Measurements from ENCODE around the gene RHBDL1. TPM values are rescaled to one million over a fixed set of nuclear protein-coding genes. Genes with fewer than 3 reads are reported as not detected.
"Not testable (repeated sequence)": the region's sequence is repeated elsewhere in the genome, so short reads cannot be mapped to it uniquely, and the experiment has no call there.

The RHBDL1 gene
- total and polyA plus RNA-seq, 2 experiments from 2014 or later = 3.4 to 4.2 TPM

DNA sequence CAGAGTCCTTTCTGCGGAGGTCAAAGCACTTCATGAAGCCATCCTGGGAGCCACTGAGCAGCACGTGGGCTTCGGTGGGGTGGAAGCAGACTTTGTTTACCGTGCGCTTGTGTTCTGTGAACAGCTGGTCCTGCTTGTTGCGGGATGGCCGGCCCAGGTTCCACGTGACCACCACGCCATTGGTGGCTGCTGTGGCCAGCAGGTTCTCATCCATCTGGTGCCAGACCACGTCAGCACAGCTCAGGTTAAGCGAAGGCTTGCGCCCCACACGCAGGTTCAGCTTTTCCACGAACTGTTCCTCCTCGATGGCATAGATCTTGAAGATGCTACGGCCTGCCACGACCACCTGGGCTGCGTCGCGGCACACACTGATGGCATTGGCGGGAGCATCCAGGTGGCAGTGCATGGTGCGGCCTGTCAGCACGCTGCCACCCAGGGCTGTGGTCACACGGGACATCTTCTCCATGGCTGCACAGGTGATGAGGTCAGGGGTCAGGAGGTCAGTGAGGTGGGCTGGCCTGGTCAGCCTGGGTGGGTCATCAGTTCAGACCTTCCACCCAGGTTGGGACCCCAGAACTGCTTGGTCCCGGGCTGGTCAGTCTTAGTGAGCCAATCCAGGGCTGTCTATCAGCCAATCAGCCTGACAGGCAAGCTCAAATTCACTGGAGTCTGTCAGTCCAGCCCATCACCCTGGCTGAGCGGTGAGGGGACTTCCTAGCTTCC is 13.9 kb downstream of the RHBDL1 start:
- H3K9me3 ChIP-seq (ENCODE audit: low read depth) = no peaks in the 10 kb centered on the region
- peaks cover 26% of the 10 kb centered on the region for H3K27me3 ChIP-seq
- peak overlapping the region; percentile 87 for H3K27ac ChIP-seq
- H3K36me3 ChIP-seq (replicated peaks; ENCODE audit: insufficient read depth, low read depth) = no peaks in the 10 kb centered on the region
- peak overlapping the region; percentile 99 for H3K4me2 ChIP-seq
- peaks cover 16% of the 10 kb centered on the region for H3K79me2 ChIP-seq
- peaks cover 18% of the 10 kb centered on the region for H3K4me1 ChIP-seq (ENCODE audit: insufficient read depth)
- TF ChIP-seq CTCF (IDR thresholded peaks at IDR 0.05; ENCODE audit: poor library complexity) = no peak
- no peak for TF ChIP-seq EZH2 (IDR thresholded peaks at IDR 0.05; ENCODE audit: borderline replicate concordance)
- TF ChIP-seq EZH2phosphoT487 (IDR thresholded peaks at IDR 0.05; ENCODE audit: low read depth, severe bottlenecking, unreplicated experiment) = no peak
- H2AFZ ChIP-seq = no peak overlapping the region
- no peaks in the 10 kb centered on the region for H3K9me2 ChIP-seq (replicated peaks; ENCODE audit: insufficient read depth)
- WGBS (ENCODE audit: low lambda C conversion rate, missing lambda C conversion rate) = 91% methylated on average over 26 of the region's 26 CpGs
- no peaks in the 10 kb centered on the region for H4K20me1 ChIP-seq (ENCODE audit: insufficient read depth, poor library complexity, severe bottlenecking)
- DNase-seq (ENCODE audit: low spot score) = no peak
- peak overlapping the region; percentile 100 for H3K4me3 ChIP-seq

GRCh38 chr16:691242-691641 is 15.8 kb downstream of the RHBDL1 start:
- not testable (repeated sequence) for H3K27ac ChIP-seq; DNase-seq (ENCODE audit: low spot score); H3K9me2 ChIP-seq (replicated peaks; ENCODE audit: insufficient read depth); H3K4me2 ChIP-seq; H3K36me3 ChIP-seq (replicated peaks; ENCODE audit: insufficient read depth, low read depth); H2AFZ ChIP-seq; H3K4me3 ChIP-seq; H4K20me1 ChIP-seq (ENCODE audit: insufficient read depth, poor library complexity, severe bottlenecking); H3K9me3 ChIP-seq (ENCODE audit: low read depth)
- 90% methylated on average over 16 of the region's 16 CpGs for WGBS (ENCODE audit: low lambda C conversion rate, missing lambda C conversion rate)
- H3K79me2 ChIP-seq = peaks cover 16% of the 10 kb centered on the region
- peaks cover 43% of the 10 kb centered on the region for H3K27me3 ChIP-seq
- H3K4me1 ChIP-seq (ENCODE audit: insufficient read depth) = peaks cover 12% of the 10 kb centered on the region

DNA sequence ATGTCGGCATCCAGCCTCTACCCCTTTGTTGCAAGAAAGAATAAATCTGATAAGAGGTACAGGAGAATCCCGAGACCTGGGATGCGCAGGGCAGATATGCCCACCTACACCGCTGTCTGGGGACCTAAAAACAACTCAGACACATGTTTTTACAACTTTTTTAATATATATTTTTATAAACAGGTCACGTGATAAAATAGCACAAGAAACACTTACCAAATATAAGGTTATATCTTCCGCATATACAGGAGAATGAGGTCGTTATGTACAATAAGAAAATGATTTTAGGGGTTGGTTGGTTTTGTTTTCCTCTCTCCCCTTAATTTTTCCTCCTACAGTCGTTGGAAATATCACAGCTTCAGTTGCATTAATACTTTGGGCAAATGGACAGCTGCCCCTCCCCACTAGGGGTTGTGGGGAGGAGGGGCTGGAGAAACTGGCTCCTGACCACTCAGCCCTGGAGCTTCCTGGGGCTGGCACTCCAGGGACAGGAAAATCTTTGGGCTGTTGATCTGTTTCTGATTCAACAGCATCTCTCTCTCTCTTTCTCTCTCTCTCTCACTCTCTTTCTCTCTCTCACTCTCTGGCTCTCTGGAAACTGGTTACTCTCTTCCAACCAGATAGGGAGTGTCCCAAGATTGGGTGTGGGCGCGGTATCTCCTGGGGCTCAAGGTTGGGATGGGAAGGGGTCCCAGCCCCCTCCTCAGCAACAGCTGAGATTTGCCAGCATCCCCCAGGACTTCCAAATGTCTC is 17.1 kb downstream of the RHBDL1 start:
- Histone ChIP-seq H3K27me3 (peaks cover 48% of the 10 kb centered on the region), H3K9me3 (ENCODE audit: low read depth) (no peaks in the 10 kb centered on the region), H3K79me2 (peaks cover 16% of the 10 kb centered on the region), H3K27ac (no peak overlapping the region), H4K20me1 (ENCODE audit: insufficient read depth, poor library complexity, severe bottlenecking) (no peaks in the 10 kb centered on the region), H3K9me2 (replicated peaks; ENCODE audit: insufficient read depth) (no peaks in the 10 kb centered on the region), H3K4me1 (ENCODE audit: insufficient read depth) (peaks cover 12% of the 10 kb centered on the region), H3K4me2 (no peak overlapping the region), H2AFZ (no peak overlapping the region), H3K4me3 (no peak overlapping the region), H3K36me3 (replicated peaks; ENCODE audit: insufficient read depth, low read depth) (no peaks in the 10 kb centered on the region)
- no peak for DNase-seq (ENCODE audit: low spot score)
- 73% methylated on average over 10 of the region's 10 CpGs for WGBS (ENCODE audit: low lambda C conversion rate, missing lambda C conversion rate)
- TF ChIP-seq CTCF (IDR thresholded peaks at IDR 0.05; ENCODE audit: poor library complexity) (no peak), EZH2phosphoT487 (IDR thresholded peaks at IDR 0.05; ENCODE audit: low read depth, severe bottlenecking, unreplicated experiment) (no peak), EZH2 (IDR thresholded peaks at IDR 0.05; ENCODE audit: borderline replicate concordance) (no peak)

- Histone ChIP-seq H3K4me3 (no peak overlapping the region), H2AFZ (no peak overlapping the region), H3K27ac (no peak overlapping the region), H3K4me1 (ENCODE audit: insufficient read depth) (peaks cover 12% of the 10 kb centered on the region), H3K9me2 (replicated peaks; ENCODE audit: insufficient read depth) (no peaks in the 10 kb centered on the region), H3K79me2 (peaks cover 16% of the 10 kb centered on the region), H3K4me2 (no peak overlapping the region), H3K27me3 (peaks cover 50% of the 10 kb centered on the region), H3K9me3 (ENCODE audit: low read depth) (no peaks in the 10 kb centered on the region), H4K20me1 (ENCODE audit: insufficient read depth, poor library complexity, severe bottlenecking) (no peaks in the 10 kb centered on the region), H3K36me3 (replicated peaks; ENCODE audit: insufficient read depth, low read depth) (no peaks in the 10 kb centered on the region)
- DNase-seq (ENCODE audit: low spot score) = no peak
- TF ChIP-seq EZH2 (IDR thresholded peaks at IDR 0.05; ENCODE audit: borderline replicate concordance) (no peak), EZH2phosphoT487 (IDR thresholded peaks at IDR 0.05; ENCODE audit: low read depth, severe bottlenecking, unreplicated experiment) (no peak), CTCF (IDR thresholded peaks at IDR 0.05; ENCODE audit: poor library complexity) (no peak)
- 52% methylated on average over 22 of the region's 22 CpGs for WGBS (ENCODE audit: low lambda C conversion rate, missing lambda C conversion rate)
These were observed 17.9 kb downstream of the RHBDL1 start for GRCh38 chr16:693364-693763.

All from hepatocyte (in vitro differentiated cells).